GM19193 (cell line): ENCODE measurements around the gene SH3TC1.

Source experiments
- POLR2A ChIP-seq: IDR thresholded peaks from 4 replicates; pipeline ENCODE4 v1.6.1; 2011; ENCODE audit not compliant: insufficient read depth, insufficient read length; ENCODE audit errors: extremely low read depth

Gene SH3TC1

DNA sequence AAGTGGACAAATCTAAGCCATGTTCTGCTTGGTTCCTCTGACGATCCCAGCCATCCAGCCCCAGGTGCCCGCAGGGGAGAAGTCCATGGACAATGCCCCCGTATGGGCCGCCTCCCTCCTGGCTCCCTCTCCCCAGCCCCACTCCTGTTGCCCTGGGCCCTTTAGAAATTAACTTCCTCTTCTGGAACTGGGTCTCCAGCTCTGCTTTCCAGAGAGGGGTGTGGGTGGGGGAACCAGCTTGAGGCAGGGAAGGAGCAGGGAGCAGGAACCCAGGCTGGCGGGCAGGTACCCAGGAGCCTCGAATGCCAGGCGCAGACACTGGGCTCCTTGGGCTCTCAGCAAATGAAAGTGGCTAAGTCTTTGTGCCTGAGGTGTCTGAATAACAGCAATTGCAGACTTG is 27.8 kb upstream of the SH3TC1 start:
- TF ChIP-seq POLR2A = no peak

DNA sequence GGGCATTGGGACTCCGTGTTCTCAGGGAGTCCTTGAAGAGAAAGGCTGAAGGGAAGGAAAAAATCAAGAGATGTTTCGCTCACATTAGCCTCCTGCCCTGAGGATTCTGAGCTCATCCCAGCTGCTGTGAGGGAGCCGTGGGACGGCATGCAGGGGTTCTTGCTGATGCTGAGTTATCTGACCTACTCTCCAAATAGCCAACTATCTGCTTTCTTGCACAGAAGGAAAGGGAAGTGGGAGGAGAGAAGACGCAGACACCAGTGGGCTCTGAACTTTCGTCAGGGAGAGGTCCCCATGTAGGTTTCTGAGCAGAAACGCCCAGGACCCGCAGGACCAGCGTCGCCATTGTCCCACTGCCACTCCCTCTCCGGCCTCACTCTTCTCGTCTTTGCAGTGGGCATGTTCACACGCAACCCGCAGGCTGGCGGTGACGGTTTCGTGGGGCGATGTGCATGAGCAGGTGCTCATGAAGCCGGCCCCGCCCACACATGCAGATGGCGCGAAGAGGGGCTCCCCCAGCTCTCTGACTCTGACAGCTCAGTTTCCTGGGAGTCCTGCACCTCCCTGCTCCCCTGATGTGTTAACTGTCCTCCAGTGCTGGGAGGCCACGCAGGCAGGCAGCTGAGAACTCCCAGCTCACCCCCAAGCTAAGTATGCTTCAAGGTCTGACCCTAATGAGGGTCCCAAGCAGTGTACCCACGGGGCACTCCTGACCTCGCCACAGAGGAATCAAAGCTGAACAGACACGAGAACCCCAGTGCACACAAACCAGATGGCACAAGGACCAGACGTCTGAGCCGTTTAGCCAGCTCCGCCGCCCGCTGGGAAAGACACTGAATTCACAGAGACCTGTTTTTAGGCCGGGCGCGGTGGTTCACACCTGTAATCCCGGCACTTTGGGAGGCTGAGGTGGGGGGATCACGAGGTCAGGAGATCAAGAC is 26.8 kb upstream of the SH3TC1 start:
- TF ChIP-seq POLR2A = no peak

DNA sequence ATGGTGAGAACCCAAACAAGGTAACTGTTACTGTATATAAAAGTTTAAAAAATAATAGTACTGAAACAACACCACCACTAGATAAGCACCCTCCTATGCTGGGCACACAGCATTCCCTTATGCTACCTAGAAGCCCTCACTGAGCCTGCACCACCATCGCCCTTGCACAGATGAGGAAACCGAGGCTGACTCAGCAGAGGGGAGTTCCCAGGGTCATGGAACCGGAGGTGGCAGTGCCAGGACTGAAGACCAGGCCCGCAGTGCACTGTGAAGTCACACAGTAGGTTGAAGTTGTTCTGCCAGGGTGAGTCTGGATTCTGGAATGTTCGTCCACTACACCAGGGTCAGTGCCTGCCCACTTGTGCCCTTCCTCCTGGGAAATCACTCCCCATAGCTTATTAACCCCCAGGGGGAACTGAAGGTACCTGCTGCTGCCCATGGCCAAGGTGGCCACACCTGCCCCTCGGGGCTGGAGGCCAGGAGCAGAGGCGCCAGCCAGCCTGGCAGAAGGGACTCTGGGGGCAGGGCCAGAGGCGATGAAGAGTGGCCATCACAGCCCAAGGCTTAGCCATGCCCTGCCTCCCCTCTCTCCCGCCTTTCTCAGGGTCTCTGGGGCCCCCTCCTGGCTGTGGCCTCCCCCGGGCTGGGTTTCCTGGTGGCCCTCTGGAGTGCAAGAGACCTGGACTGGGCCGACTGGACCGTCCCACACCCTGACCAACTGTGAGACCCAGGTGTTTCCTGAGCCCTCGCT is 25.4 kb upstream of the SH3TC1 start:
- TF ChIP-seq POLR2A = no peak

DNA sequence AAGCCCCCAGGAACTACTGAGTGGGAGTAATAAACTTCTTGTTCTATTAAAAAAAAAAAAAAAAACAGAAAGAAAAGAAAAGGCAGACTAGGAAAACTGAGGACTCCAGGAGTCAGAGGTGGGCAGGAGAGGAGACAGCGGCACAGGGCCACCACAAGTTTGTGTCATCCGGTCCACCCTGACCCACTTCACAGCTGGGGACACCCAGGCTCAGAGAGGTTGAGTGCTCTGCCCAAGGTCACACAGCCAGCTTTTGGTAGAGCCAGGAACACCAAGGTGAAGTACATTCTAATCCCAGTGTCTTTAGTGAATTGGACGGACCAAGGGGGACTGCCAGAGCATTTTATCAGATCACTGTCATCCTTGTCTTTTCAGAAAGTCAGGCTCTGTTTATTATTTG is 24.1 kb upstream of the SH3TC1 start:
- no peak for TF ChIP-seq POLR2A

DNA sequence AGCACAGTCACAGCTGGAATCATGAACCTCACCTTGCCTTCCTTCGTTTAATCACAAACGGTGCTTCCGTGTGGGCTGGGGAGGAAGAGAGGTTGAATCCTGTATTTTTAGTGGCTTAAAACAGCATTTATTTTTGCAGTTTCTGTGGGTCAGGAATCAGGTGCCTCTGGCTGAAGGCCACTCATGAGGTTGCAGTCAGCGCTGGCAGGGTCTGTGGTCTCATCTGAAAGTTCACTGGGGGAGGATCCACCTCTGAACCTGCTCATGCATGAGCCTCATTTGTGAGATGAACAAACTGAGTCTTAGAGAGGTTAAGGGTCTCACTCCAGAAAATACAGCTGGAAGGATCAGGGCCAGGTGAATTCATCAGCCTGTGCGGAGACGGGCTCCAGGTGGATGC is 23.4 kb upstream of the SH3TC1 start:
- no peak for TF ChIP-seq POLR2A

DNA sequence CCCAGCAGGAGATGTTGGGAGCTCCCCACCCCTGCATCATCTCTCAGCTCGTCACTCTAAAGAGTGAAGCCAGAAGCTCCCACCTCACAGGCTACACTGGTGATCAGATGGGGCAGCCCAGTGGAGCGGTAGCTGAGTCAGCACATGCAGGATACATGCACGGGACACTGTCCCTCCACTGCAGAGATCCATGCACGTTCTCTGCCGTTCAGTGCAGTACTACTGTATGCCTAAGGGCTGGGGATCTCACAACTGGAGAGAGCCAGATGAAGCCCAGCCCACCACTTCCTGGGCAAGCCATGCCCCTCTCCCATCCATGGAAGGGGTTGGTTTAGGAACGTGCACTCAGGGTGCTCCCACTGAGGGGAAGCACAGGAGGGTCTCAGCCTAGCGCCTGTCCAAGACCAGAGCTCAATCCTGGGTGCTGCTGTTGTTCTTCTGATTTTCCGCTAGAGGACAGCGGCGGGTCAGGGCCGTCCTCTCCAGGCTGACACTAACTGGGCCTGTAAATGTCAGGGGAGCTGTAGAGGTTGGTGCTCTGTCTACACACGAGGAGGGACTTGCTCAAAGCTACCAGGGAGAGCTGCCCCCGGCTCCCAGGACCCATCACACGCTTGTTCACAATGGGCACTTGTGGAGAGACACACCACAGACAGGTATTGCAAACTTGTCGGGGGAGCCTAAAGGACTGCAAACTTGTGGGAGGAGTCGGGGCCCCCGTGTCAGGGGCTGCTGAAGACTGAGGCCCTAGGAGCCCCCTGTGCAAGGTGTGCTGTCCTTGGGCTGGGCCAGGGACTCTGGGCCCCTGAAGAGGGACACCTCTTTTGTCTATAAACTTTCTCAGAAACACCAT is 22.3 kb upstream of the SH3TC1 start:
- TF ChIP-seq POLR2A = no peak

DNA sequence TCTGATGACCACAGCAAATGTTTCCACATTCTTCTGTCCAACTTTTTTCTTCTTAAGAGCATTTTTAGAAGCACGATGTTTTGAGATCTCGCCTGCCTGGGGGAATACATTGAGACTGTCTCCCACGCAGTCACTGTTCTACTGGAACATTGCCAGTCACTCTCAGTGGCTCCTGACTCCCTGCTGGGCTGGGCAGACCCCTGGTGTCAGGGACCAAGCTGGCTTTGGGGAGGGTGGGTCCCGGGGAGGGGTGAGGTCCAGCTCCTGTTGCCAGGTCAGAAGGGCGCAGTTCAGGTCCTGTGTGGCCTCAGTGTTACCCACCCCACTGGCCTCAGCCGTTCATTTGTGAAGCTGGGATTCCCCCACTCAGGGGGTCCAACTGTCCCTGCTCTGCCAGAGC is 21.5 kb upstream of the SH3TC1 start:
- no peak for TF ChIP-seq POLR2A

DNA sequence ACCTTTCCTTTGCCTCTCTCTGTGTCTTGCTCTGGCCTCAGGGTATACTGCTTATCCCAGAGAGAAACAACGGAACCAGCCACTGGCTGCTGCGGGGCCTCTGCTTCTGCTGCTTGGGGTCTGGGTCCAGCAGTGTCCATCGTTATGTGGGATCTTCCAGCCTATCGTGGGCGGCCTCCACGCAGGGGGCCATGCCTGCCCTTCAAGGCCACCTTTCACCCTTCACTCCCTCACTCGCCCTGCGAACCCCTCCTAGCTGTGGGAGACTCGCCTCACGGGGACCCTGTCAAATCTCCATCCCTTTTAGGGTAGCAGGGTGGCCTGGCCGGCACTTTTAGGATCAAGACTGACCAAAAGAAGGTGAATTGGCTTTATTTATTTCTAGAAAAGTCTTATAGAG is 21.1 kb upstream of the SH3TC1 start:
- TF ChIP-seq POLR2A = no peak

DNA sequence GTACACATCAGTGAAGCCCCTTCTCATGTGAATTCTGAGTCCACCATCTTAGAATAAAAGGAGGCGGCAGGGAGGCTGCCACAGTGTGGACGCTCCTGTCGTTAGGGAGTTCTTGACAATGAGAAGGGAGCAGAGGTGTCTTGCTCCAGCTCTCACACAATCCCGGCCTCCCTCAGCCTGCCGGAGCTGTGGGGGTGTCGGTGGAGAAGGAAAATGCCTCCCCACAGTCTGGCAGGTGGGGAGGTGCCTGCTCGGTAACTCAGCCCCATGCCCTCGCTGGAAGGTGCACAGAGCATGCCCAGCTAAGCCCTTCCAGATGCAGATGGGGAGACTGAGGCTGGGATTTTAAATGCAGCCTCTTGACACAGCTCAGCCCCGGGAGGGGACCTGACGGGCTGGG is 20.0 kb upstream of the SH3TC1 start:
- TF ChIP-seq POLR2A = no peak

DNA sequence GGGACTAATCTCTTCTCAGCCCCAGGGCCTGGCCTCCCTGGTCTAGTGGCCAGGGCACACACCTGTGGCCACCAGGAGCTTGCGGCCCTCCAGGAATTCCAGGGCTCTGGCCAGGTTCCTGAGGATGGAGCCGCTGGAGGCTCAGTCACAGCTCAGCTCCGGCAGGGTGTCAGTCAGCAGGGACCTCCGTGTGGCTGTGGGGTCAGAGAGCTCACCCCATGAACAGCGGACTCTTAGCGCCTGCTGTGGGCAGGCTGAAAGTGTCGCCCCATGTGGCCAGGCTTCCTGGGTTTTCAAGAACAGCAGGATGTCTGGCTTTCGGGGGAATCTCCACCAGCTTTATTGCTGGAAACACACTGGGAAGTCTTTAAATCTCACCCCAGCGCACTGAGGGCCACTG is 19.3 kb upstream of the SH3TC1 start:
- TF ChIP-seq POLR2A = no peak

DNA sequence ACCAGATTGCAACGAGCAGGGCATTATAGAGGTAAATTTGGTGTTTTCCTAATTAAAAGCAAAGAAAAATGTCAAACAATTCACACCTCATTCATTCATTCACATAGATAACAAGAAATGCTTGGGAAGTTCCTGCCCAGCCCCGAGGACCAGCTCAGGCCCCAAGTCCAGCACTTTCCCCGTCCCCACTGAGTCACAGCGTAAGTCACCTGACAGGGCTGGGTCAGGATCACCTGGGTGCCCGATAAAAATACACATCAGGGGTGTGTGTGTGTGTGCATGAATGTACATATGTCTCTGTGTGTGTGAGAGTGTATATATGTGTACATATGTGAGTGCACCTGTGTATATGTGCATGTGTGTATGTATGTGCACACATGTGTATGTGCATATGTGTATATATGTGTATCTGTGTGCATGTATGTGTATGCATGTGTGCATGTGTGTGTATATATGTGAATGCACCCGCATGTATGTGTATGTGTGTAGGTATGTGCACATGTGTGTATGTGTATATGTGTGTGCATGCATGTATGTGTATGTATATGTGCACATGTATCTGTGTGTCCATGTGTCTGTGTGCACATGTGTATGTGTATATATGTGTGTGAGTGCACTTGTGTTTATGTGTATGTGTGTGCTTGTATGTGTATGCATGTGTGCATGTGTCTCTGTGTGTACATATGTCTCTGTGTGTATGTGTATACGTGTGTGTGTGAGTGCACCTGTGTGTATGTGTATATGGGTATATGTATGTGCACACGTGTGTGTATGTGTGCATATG is 18.6 kb upstream of the SH3TC1 start:
- no peak for TF ChIP-seq POLR2A

DNA sequence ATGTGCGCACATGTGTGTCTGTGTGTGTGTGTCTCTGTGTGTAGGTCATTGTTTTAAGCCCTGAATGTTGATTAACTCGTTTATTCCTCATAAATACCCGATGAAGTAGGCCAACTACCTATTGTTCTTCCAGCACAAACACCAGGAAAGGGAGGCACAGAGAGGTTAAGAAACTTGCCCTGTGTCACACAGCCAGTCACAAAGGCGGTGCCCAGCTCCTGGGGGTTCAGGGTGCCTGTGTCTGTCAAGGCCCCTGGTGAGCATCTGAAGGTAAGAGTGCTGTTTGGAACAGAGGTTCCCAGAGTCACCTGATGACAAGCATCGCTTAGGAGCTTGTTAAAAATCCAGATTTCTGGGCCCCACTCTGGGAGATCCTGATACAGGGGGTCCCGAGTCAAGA is 18.0 kb upstream of the SH3TC1 start:
- TF ChIP-seq POLR2A = no peak

DNA sequence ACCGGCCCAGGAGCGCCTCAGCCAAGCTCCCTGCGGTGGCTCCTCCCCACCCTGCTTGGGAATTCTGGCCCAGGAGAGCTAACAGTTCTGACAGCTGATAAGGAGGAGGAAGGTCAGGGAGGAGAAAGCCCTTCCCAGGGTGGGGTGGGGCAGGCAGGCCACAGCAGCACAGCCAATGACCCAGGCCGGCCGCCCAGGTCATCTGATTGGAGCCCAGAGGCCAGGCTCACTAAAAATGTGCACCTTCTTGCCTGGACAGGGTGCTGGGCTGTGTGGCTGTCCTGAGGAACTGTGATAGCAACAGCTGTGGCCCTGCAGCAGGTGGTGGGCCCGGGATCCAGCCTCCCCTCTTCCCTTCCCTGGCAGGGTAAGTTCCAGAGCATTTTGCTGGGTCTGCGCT is 17.2 kb upstream of the SH3TC1 start:
- TF ChIP-seq POLR2A = no peak

DNA sequence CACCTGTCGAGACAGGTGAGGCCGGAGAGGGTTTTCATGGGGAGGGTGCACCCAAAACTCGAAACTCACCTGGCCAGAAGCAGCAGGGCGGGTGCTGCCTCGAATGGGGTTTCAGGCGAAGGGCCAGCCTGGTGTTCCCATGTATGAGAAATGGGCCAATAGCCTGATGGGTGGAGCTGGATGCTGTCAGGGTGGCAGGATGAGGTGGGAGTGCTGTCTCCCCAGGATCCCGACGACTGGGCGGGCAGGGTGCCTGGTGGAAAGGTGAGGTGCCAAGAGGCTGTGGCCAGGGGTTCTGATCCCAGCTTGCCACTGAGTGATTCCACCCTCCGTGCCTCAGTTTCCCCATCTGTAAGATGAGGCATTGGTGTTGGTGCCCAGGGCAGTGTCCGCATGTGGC is 16.8 kb upstream of the SH3TC1 start:
- no peak for TF ChIP-seq POLR2A
